Stimulated activated CD8-positive, alpha-beta memory T cell treated with anti-CD3 and anti-CD28 coated beads, Interleukin-2, amount 100 ng/mL, for 1 hour (primary cell): ENCODE measurements around the gene IFNAR2.

Experiments used
- DNase-seq, 2 donors: peaks; one replicate each; pipeline ENCODE4 v3.0.0-alpha.2; 2020; ENCODE audit warnings: low read depth in 2 of 2

IFNAR2 gene

DNA sequence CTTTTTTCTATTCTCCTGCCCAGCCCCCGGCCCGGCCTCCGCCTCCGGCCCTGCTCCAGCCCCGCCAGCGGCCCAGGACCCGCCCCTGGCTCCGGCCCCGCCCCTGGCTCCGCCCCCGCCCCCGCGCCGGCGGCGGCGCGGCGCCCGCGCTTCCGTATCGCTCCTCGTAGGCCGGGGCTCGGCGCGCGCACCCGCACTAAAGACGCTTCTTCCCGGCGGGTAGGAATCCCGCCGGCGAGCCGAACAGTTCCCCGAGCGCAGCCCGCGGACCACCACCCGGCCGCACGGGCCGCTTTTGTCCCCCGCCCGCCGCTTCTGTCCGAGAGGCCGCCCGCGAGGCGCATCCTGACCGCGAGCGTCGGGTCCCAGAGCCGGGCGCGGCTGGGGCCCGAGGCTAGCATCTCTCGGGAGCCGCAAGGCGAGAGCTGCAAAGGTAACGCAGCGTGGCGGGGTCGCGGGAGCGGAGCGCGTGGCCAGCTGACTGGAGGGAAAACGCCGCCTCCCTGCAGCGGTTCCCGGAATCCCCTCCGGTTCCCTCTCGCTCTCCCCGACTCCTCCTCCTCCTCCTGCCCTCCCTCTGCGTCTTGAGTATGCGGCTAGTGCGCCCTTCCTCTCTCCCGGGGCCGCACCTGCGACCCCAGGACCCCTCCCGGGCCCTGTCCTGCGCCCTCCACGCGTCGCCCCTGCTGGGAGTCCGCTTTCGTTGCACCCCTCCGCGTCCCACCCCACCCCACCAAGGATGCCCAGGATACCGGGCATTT is at the start of gene IFNAR2:
TSS of gene IFNAR2 (plus strand) at position 155 of the 761 bp plus-strand sequence. CDS start 11,985 bp downstream, outside the sequence.
- peak; percentile 56 to 60 for DNase-seq

DNA sequence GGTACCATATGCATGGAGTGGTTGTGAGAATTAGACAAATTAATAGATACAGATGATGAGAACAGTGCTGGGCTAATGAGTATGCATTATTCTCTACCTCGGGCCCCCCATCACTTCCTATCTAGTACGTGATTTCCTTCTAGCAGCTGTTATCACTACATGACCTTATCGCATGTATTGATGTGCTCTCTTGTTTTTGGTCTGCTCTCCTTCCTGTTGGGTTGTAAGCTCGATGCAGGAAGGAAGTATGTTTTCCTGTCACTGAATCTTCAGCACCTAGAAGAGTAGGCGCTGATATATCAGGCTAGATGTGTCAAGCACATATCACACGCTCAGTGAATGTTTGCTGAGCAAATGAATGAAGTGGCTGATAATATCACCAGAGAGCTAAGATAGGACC is 43.9 kb upstream of the IFNAR2 start:
- DNase-seq, result no peak

DNA sequence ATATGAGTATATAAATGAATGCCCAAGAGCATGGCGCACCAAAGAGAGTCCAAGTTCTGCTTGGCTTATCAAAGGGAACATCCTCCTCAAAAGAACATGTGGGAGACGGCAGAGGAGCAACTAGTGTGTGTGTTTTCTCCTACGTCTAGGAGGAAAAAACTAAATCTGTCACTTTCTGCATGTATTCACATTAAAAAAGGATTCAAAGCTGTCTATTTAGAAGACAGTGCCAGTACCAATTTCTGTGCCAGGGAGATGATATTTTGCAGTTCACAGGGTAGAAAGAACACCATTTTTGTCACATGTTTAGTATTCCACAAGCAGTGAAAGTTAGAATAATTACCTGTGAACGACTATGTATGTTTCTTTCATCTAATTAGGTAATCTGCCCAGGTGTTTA is 42.5 kb upstream of the IFNAR2 start:
- DNase-seq, result no peak

DNA sequence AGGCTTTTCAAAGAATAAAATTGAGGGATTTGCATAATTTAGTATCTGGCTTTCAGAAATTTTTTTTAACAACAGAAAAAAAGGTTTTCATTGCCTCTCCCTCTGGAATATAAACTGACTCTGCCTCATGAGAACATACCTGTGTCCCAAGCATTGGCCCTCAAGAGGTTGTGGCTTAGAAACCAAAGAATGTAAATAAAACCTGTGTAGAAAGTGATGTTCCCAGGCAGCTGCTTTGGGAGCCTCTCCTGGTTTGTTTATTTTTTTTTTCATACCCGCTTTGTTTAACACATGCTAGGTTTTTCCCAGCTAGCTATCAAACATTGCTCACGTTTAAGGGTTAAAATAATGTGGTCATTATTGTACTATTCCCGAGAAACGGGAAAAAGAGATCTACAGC is 40.5 kb upstream of the IFNAR2 start:
- no peak for DNase-seq

DNA sequence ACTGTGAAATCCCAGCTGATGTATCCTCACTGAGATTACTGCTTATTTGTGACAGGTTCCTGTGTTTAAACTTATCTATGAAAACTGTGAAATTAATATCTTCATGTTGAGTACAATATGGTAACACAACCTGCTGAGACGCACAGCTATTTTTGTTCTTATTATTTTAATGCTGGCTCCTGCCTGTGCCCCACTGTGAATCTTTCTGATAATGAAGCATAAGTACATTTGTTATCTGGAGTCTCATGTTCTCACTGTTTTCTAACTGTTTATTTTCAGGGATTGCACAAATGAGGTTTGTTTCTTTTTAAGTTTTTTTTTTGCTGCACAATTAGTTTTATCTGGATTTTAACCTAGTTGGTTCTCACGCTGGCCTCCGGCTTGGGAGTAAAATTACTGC is 39.9 kb upstream of the IFNAR2 start:
- no peak for DNase-seq

DNA sequence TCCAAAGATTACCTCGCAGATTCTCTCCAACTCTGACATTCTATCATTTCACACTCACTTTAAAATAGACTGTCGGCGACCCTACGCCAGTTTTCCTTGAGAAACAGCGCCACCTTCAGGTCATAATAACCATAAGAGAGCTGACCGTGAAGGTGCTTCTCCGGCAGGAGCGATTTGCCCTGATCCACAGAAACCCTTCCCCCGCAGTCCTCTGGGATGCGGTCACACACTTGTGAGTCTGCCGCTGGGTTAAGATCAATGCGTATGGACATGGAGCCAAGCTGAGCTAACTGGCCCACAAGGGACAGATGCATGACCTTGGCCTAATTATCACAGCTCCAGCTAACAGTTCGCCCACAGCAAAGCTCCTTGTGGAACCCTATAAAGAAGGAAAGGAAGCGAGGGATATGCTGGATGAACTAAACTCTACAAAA is 32.8 kb upstream of the IFNAR2 start:
- DNase-seq, result no peak

DNA sequence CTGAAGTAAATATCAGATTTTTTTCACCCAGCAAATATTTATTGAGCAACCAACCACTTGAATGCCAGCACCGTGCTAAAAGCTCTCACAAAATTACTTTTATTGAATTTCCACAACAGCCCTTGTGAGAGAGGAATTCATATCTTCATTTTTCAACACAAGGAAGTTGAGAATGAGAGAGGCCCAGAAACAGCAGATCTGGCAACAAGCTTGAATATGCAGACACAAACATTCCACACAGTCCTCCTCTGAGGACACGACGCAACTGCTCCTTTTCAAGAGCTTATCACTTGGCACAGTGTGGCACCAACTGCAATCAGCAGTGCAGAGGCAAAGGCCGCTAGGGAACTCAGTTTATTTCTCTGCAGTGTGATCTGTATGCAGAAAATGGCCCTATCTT is 32.2 kb upstream of the IFNAR2 start:
- DNase-seq, result no peak

DNA sequence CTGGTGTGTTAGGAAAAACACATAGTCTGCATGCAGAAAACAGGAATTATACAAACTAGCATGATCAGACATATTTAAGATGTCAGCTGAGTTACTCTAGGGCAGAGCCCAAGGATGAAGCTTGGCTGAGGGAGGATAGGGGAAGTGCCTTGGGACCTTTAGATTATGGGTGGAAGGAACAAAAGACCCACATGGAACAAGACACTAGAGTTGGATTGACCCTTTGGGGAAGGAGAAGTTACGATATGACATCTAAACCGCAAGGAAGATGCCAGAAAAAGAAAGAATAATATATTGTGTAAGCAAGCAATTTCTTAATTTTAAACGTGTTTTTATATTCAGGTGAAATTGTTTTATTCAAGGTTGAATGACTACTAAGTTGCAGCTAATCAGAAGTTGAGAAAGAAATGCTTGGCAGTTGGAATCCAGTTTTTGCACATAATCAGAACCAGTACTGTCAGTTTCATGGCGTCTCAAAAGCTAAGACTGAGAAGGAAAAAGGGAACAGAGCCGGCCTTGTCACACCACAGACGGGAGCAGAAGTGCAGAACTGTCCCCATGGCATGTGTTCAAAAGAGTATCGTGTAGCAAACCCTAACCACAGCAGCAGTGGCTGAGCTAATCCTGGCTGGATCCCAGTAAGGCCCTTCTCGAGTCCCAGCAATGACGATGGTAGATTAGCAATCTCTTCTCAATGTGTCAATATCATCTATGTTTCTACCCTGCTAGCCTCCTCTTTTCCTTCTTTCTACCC is 31.2 kb upstream of the IFNAR2 start:
- no peak for DNase-seq

DNA sequence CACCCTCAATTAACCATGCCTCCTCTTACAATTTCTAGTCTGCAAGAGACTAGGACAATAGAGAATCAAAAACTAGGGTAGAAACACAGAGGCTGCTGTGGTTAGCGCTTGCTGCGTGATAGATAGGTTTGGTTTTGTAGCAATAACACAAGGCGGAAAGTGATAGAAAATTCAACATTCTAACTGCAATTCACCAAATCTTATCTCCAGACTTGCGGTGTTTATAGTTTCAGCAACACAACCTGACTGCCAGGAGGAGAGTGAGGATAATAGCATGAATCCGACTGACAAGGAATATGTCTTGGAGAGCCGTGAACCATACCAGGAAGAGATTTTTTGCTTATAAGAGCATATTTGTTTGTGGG is 30.7 kb upstream of the IFNAR2 start:
- DNase-seq, result no peak

DNA sequence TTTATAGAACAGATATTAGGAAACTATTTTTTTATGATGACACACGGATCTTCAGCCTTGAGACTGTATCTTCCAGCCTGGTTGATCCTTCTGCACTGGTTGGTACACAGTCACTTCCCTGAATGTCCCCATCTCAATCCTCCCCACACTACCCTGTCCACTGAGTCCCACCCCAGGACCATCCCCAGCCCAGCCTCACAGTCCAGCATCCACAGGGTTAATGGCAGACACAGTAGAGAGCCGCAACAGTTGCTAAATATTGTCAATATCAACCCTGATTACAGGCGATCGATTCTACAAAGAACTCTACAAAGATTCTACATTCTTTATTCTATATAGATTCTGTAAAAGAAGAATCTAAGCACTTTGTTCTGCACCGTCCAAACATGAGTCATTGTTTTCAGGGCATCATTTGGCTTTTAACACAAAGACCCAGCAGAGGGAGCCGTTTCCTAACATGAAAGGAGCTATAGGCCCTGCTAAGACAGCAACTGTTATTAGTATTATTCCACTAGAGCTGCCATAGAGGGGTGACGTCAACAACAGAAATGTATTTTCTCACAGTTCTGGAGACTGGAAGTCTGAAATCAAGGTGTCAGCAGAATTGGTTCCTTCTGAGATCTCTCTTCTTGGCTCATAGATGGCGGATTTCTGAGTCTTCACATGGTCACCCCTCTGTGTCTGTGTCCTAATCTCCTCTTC is 30.1 kb upstream of the IFNAR2 start:
- peak; percentile 58 to 68 for DNase-seq

DNA sequence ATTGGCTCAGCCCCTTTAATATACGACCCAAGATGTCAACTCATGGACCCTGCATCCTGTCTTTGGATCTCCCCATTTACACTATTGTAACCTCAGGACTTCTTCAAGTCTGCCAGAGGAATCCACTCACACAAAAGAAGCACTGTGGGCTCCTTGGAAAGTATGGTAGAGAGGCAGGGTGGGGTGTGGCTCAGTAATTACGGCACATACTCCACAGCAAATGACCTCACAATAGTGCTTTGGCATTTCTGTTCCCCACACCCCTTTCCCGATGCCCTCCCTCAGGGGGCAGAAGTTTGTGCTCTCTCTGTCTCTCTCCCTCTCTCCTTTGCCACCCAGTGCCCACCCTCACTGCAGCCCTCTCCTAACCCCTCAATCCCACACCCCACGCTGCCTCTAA is 27.8 kb upstream of the IFNAR2 start:
- no peak for DNase-seq

DNA sequence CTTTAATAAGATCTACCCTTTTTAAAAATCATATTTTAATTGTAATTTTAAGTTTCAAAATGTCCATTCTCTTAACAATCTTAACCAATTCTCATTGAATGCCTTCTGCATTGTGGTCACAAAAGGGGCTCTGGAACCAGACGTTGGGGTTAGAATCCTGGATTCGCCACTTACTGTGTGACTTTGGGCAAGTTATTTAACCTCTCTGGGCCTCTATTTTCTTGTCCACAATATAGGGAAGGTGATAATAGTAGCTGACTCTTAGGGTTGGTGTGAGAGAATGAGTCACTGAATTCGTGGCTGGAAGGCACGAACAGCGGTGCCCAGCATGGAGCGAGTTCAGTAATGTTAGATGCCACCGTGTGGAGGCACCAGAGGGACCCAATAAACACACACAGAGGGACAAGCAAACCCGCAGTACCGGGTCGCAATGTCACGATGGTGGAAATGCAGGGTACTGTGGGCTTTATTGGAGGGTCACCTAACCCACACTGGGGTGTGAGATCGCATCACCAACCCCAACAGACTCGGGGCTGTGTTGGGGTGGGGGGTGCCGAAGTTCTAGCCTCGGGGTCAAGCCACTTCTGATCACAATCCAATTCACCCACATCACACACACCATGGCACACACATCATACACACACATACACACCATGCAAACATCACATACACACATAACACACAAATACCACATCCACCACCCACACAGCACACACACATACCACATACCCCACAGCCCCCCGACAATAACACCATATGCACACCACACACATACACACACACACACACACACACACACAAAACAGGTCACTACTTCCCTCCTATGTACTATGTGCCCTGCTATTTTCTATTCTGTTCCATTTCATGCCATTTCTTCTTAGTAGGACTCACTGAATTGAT is 27.0 kb upstream of the IFNAR2 start:
- no peak for DNase-seq

DNA sequence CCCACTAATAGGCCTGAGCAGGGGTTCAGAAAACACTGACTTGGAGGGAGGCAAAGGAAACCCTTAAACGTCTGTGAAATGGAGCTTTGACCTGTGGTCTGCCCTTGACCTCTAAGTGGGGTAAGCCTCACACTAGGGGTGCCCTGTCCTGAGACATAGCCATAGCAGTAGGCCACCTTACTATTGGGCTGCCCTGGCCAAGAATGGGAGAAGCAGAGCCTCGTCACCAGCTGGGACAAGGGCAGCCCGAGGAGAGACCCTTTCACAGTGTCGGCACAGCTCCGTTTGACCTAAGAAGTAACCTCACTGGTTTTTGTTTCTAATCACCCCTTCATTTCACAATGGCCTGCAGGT is 26.4 kb upstream of the IFNAR2 start:
- no peak for DNase-seq

DNA sequence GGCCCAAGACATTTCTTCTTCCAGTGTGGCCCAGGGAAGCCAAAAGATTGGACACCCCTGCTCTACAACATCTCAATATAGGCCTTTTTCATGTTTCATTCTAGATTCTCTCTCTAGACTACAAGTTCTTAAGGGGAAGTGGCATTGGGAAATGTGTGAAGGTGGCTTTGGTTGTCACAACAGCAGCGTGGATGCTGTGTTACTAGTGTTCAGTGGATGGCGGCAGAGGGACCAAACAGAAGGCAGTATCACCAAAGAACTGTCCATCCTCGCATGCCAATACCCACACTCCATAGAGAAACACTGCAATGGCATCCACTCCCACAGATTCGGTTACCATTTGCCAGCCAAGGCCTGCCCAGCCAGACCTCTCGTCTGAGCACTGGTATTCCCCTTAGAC is 24.3 kb upstream of the IFNAR2 start:
- no peak for DNase-seq

DNA sequence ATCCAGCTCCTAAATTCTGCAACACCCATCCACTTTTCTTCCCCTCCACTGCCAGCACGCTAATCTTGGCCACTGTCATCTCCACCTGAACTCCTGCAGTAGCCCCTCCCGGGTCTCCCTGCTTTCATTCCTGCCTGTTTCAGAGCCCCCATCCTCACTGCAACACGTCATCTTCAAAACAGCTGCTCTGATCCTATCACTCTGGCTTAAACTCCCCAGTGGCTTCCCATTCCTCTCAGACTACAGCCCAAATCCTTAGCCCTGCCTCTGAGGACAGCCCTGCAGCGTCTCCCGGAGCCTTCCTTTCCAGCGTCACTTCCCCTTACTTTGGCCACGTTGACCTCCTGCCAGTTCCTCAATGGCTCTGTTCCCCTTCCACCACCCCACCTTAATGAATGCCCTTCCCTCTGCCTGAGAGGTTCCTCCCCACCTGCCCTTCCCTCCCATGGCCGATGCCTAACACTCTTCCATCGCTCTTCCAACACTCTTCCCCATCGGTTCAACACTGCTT is 22.9 kb upstream of the IFNAR2 start:
- DNase-seq, result no peak

DNA sequence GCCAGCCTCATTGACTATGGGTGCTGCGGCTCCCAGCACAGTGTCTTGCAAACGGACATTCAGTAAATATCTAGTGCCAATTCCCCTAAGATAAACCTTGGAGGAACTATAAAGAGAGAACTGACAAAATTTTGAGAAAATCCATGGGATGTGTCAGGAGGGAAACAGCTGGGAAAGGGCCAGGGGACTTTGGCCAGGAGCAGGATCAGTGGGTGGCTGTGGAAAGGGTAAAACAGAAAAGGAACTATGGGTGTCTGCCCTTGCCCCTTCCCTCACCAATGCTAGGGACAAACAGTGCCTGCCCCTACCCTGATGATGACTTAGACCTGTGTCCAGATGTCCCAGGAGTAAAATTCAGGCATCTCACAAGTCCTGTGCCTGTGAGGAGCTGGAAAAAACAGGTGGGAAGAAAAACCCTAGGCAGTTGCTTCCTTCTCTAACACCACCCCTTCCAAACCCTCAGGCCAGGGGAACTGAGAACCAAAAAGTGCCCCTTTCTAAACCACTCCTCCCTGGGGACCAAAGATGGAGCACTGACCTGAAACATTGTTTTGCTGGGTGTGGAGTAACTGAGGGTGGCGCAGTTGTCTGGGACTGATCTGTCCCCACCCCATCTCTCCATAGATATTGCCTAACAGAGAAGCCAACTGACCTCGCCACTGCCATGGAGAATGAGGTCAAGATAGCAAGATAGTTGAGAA is 22.1 kb upstream of the IFNAR2 start:
- DNase-seq, result no peak

DNA sequence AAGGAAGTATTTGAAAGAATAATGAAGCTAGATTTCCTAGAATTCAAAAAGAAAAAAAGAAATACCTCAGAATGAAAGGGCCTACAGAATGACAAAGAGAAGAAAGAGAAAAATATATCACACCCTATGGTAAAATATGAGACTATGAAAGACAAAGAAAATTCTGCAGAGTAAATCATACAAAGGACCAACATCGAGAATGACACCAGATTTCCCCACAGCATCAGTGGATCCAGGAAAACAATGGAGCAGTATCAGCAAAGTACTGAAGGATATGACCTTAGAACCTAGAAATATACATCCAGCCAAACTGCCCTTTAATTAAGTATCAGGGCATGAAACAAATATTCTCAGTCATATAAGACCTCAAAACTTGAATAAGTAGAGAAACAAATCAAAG is 21.2 kb upstream of the IFNAR2 start:
- no peak for DNase-seq

DNA sequence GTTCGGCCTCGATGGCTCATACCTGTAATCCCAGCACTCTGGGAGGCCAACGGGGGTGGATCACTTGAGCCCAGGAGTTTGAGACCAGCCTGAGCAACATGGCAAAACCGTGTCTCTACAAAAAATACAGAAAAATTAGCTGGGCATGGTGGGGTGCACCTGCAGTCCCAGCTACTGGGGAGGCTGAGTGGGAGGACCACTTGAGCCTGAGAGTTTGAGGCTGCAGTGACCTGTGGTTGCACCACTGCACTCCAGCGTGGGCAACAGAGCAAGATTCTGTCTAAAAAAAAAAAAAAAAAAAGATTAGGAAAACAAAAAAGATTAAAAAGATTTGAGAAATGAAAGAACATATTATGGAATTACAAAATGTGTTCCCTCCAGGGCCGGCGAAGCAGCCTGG is 18.4 kb upstream of the IFNAR2 start:
- no peak for DNase-seq

DNA sequence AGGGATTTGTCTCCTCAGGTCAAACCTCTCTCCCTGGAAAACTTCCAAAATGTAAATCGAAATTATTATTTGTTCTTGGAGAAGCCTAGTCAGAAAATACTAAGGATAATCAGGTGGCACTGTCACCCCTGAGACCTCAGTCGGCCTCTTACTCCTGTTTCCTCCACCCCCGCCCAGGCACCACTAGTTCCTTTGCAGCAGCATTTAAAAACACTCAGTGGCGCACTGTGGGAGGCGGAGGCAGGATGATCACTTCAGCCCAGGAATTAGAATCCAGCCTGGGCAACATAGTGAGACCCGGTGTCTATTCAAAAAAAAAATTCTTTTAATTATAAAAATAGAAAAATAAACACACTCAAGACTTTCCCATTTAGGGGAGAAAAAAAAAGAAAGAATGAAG is 18.0 kb upstream of the IFNAR2 start:
- DNase-seq, result no peak

DNA sequence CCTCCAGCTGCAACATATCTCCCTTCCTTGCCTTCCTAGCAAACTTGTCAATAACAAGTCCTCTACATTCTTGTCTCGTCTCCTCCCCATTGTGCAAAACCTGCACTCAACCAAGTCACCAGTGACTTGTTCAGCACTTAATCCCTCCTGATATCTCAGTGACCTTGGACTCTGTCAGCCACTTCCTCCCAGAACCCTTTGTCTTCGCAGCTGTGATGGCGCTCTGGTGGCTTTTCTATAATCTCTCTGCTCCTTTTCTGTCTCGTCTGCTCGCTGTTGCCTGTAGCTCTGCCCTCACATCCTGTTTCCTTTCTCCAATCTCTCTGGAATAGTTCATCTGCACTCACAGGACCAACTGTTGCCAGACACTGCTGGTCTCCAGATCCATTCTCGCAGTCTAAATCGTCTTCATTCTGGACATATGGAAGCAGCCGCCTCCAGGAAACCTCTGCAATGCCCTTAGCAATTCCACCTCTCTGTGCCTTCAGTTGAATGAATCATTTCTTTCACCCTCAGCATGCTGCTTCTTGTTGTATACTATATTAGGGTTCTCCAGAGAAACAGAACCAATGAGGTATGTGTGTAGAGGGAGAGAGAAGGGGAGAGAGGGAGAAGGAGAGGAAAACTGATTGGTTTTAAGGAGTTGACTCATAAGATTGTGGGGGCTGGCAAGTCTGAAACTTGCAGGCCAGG is 17.4 kb upstream of the IFNAR2 start:
- no peak for DNase-seq
